OCI-LY3 (cell line): ENCODE results near the gene USP46.

Experiments used
- H2AFZ ChIP-seq: fragments of 200-600, 300-600 bp; shearing (Covaris generic); 2 replicates; pipeline ENCODE4 v1.6.0; 2014; ENCODE audit warnings: antibody characterized with exemption, low read depth, low read length
- H3K27ac ChIP-seq: fragments of 200-600, 300-600 bp; sonication (generic); 2 replicates; pipeline ENCODE4 v1.5.1; 2014; ENCODE audit warnings: mild to moderate bottlenecking, low read length, moderate library complexity, mixed read lengths
- H3K27me3 ChIP-seq: fragments of 200-600, 300-600 bp; sonication (generic); 2 replicates; pipeline ENCODE4 v1.6.1; 2014; ENCODE audit warnings: low read depth, low read length, mixed read lengths
- H3K36me3 ChIP-seq: fragments of 200-600, 300-600 bp; sonication (generic); replicated peaks from 2 replicates; pipeline ENCODE3; 2014; ENCODE audit warnings: low read depth, low read length, mixed read lengths
- H3K4me1 ChIP-seq: fragments of 300-600, 200-600 bp; sonication (generic); 2 replicates; pipeline ENCODE4 v1.6.1; 2014; ENCODE audit warnings: low read length, mixed read lengths
- H3K4me2 ChIP-seq: fragments of 200-600, 300-600 bp; sonication (generic); 2 replicates; pipeline ENCODE4 v1.6.1; 2014; ENCODE audit warnings: low read length, mixed read lengths
- H3K4me3 ChIP-seq: fragments of 300-600, 200-600 bp; sonication (generic); 2 replicates; pipeline ENCODE4 v1.5.1; 2014; ENCODE audit warnings: antibody characterized with exemption, mild to moderate bottlenecking, low read length, moderate library complexity
- H3K79me2 ChIP-seq: fragments of 300-600, 200-600 bp; shearing (Covaris generic); 2 replicates; pipeline ENCODE4 v1.6.1; 2014; ENCODE audit warnings: mild to moderate bottlenecking, low read length, mixed read lengths
- H3K9ac ChIP-seq: fragments of 300-600, 200-600 bp; shearing (Covaris generic); 2 replicates; pipeline ENCODE4 v1.6.0; 2014; ENCODE audit warnings: mild to moderate bottlenecking, low read length, moderate library complexity
- H3K9me3 ChIP-seq: fragments of 200-600, 300-600 bp; shearing (Covaris generic); 2 replicates; pipeline ENCODE4 v1.6.1; 2014; ENCODE audit warnings: low read length, mixed read lengths; ENCODE audit not compliant: insufficient read depth
- H4K20me1 ChIP-seq: fragments of 200-600, 300-600 bp; sonication (generic); 2 replicates; pipeline ENCODE4 v1.6.1; 2016; ENCODE audit warnings: low read length, mixed read lengths; ENCODE audit not compliant: insufficient read depth
- CTCF ChIP-seq: fragments of 200-600, 300-600 bp; sonication (generic); IDR thresholded peaks from 2 replicates; pipeline ENCODE4 v1.5.1; 2014; ENCODE audit warnings: antibody characterized with exemption, low read length, low read depth
- EZH2phosphoT487 ChIP-seq: fragments of 200-600 bp; shearing (Covaris generic); IDR thresholded peaks from 2 replicates; pipeline ENCODE4 v1.6.1; 2018; ENCODE audit warnings: antibody characterized with exemption, mixed run types, low read depth

The USP46 gene

GRCh38 chr4:52685316-52685715 is 26.2 kb upstream of the USP46 start:
- Histone ChIP-seq H3K79me2 (no peaks in the 10 kb centered on the region), H3K4me3 (no peak overlapping the region), H4K20me1 (no peaks in the 10 kb centered on the region), H3K4me2 (no peak overlapping the region), H3K27ac (no peak overlapping the region), H3K9me3 (no peaks in the 10 kb centered on the region), H2AFZ (no peak overlapping the region), H3K36me3 (no peaks in the 10 kb centered on the region), H3K9ac (no peak overlapping the region), H3K4me1 (no peaks in the 10 kb centered on the region), H3K27me3 (no peaks in the 10 kb centered on the region)
- no peak for TF ChIP-seq EZH2phosphoT487
- no peak for TF ChIP-seq CTCF

GRCh38 chr4:52684896-52685295 is 25.8 kb upstream of the USP46 start:
- H4K20me1 ChIP-seq = no peaks in the 10 kb centered on the region
- no peaks in the 10 kb centered on the region for H3K27me3 ChIP-seq
- H3K4me1 ChIP-seq = no peaks in the 10 kb centered on the region
- H3K4me3 ChIP-seq = no peak overlapping the region
- no peak overlapping the region for H3K4me2 ChIP-seq
- no peaks in the 10 kb centered on the region for H3K36me3 ChIP-seq
- H2AFZ ChIP-seq = no peak overlapping the region
- H3K79me2 ChIP-seq = no peaks in the 10 kb centered on the region
- no peaks in the 10 kb centered on the region for H3K9me3 ChIP-seq
- H3K27ac ChIP-seq = no peak overlapping the region
- no peak overlapping the region for H3K9ac ChIP-seq
- TF ChIP-seq CTCF (no peak), EZH2phosphoT487 (no peak)

GRCh38 chr4:52680381-52680780 is 21.3 kb upstream of the USP46 start:
- H3K4me3 ChIP-seq = no peak overlapping the region

GRCh38 chr4:52676536-52676935 is 17.4 kb upstream of the USP46 start:
- no peak overlapping the region for H3K9ac ChIP-seq
- H3K27me3 ChIP-seq = no peaks in the 10 kb centered on the region
- no peak overlapping the region for H2AFZ ChIP-seq
- H3K4me2 ChIP-seq = no peak overlapping the region
- H3K4me3 ChIP-seq = no peak overlapping the region
- no peaks in the 10 kb centered on the region for H3K4me1 ChIP-seq
- H4K20me1 ChIP-seq = no peaks in the 10 kb centered on the region
- no peak for TF ChIP-seq CTCF
- TF ChIP-seq EZH2phosphoT487 = no peak
- no peak overlapping the region for H3K27ac ChIP-seq
- no peaks in the 10 kb centered on the region for H3K36me3 ChIP-seq
- H3K79me2 ChIP-seq = no peaks in the 10 kb centered on the region
- H3K9me3 ChIP-seq = no peaks in the 10 kb centered on the region

More at GRCh38 chr4:52680381-52680780, 21.3 kb upstream of the USP46 start:
- Histone ChIP-seq H3K4me2 (no peak overlapping the region), H3K9me3 (no peaks in the 10 kb centered on the region), H3K4me1 (no peaks in the 10 kb centered on the region), H4K20me1 (no peaks in the 10 kb centered on the region), H3K79me2 (no peaks in the 10 kb centered on the region), H3K27me3 (no peaks in the 10 kb centered on the region), H3K36me3 (no peaks in the 10 kb centered on the region), H3K27ac (no peak overlapping the region), H3K9ac (no peak overlapping the region), H2AFZ (no peak overlapping the region)
- TF ChIP-seq CTCF = no peak
- TF ChIP-seq EZH2phosphoT487 = no peak
